Measurements from ENCODE around the gene ADPRM.

GRCh38 chr17:10705727-10706126, 8.3 kb downstream of the ADPRM start:
- TF ChIP-seq CTCF (IDR thresholded peaks at IDR 0.05) (no peak), POLR2A (IDR thresholded peaks at IDR 0.05) (no peak)

Measured in right lobe of liver (tissue), 4 donors.